HG03175 (cell line): Measurements from ENCODE around the gene HIF1AN.

ENCODE experiments used
- ATAC-seq: cut with Tn5 transposase; IDR thresholded peaks from one replicate; pipeline ENCODE4 v1.9.1; 2021; ENCODE audit warnings: mild to moderate bottlenecking, moderate library complexity; ENCODE audit not compliant: unreplicated experiment

The HIF1AN gene

GRCh38 chr10:100535715-100536353 lies at the start of gene HIF1AN:
HIF1AN (plus strand) TSS chr10:100535943; CDS start chr10:100535959, 16 bp downstream.
- peak; percentile 96 for ATAC-seq

- ATAC-seq = no peak
Measured at GRCh38 chr10:100487529-100487928, 48.2 kb upstream of the HIF1AN start.

- no peak for ATAC-seq
Measured at GRCh38 chr10:100489396-100489795, 46.3 kb upstream of the HIF1AN start.

GRCh38 chr10:100490531-100490930 lies 45.2 kb upstream of the HIF1AN start:
- ATAC-seq = no peak

- no peak for ATAC-seq
Measured at GRCh38 chr10:100496567-100496966, 39.2 kb upstream of the HIF1AN start.

- ATAC-seq = no peak
Measured at GRCh38 chr10:100498059-100498458, 37.7 kb upstream of the HIF1AN start.

GRCh38 chr10:100501423-100501822 lies 34.3 kb upstream of the HIF1AN start:
- no peak for ATAC-seq

- no peak for ATAC-seq
Measured at GRCh38 chr10:100502926-100503494, 32.7 kb upstream of the HIF1AN start.

GRCh38 chr10:100504096-100504495 lies 31.6 kb upstream of the HIF1AN start:
- no peak for ATAC-seq

GRCh38 chr10:100505164-100505563 lies 30.6 kb upstream of the HIF1AN start:
- ATAC-seq = no peak

- no peak for ATAC-seq
Measured at GRCh38 chr10:100506596-100507356, 29.0 kb upstream of the HIF1AN start.

GRCh38 chr10:100507357-100507732 lies 28.4 kb upstream of the HIF1AN start:
- ATAC-seq = no peak

- ATAC-seq = no peak
Measured at GRCh38 chr10:100508266-100508665, 27.5 kb upstream of the HIF1AN start.

GRCh38 chr10:100508691-100509150 lies 27.0 kb upstream of the HIF1AN start:
- no peak for ATAC-seq

- no peak for ATAC-seq
Measured at GRCh38 chr10:100509241-100509840, 26.4 kb upstream of the HIF1AN start.

GRCh38 chr10:100510533-100511308 lies 25.0 kb upstream of the HIF1AN start:
- peak; percentile 56 for ATAC-seq

GRCh38 chr10:100515612-100516011 lies 20.1 kb upstream of the HIF1AN start:
- no peak for ATAC-seq

- ATAC-seq = no peak
Measured at GRCh38 chr10:100516847-100517246, 18.9 kb upstream of the HIF1AN start.

GRCh38 chr10:100518761-100519241 lies 16.9 kb upstream of the HIF1AN start:
- no peak for ATAC-seq

GRCh38 chr10:100519311-100520051 lies 16.3 kb upstream of the HIF1AN start, which contains the start of gene SEC31B:
SEC31B (minus strand) TSS chr10:100519861; CDS start chr10:100516952, 2,909 bp downstream.
- ATAC-seq = no peak
